Brain microvascular endothelial cell (primary cell): ENCODE data around the gene DTD2.

ENCODE experiments used
- DNase-seq: peaks from one replicate; pipeline ENCODE4 v3.0.0-alpha.2; 2020
- H3K27ac ChIP-seq: fragments of 250-450 bp; sonication (Bioruptor Pico); 2 replicates; pipeline ENCODE4 v1.5.1; 2020; ENCODE audit warnings: mild to moderate bottlenecking, moderate library complexity
- H3K27me3 ChIP-seq: fragments of 250-450 bp; sonication (Bioruptor Pico); replicated peaks from 2 replicates; pipeline ENCODE4 v1.5.1; 2020; ENCODE audit warnings: mild to moderate bottlenecking
- H3K36me3 ChIP-seq: fragments of 250-450 bp; sonication (Bioruptor Pico); replicated peaks from 2 replicates; pipeline ENCODE4 v1.5.1; 2020; ENCODE audit warnings: mild to moderate bottlenecking
- H3K4me3 ChIP-seq: 2 replicates; pipeline ENCODE4 v1.5.1; 2011; ENCODE audit warnings: low read depth, mild to moderate bottlenecking, control low read depth, low read length, moderate library complexity
- CTCF ChIP-seq: IDR thresholded peaks from 2 replicates; pipeline ENCODE4 v1.5.1; 2011; ENCODE audit warnings: low read depth, mild to moderate bottlenecking, moderate library complexity, low read length, control low read depth, inconsistent platforms; ENCODE audit errors: missing control alignments
- in situ Hi-C: cut with HindIII; loops from 2 replicates; pipeline ENCODE4 v1.10.0; 2017; ENCODE audit warnings: low sequenced_read_pairs, low pct_ligation_motif_present

DTD2 gene

GRCh38 chr14:31449971-31450610 is 7.2 kb downstream of the DTD2 start:
- no peak for DNase-seq
- Histone ChIP-seq H3K4me3 (no peak overlapping the region), H3K27ac (no peak overlapping the region), H3K27me3 (no peaks in the 10 kb centered on the region), H3K36me3 (peaks cover 3% of the 10 kb centered on the region)
- in situ Hi-C loops, result no loop called here
- TF ChIP-seq CTCF, result peak; percentile 47

GRCh38 chr14:31449136-31449535 is 8.2 kb downstream of the DTD2 start:
- TF ChIP-seq CTCF, result no peak
- H3K36me3 ChIP-seq, result peaks cover 3% of the 10 kb centered on the region
- H3K27ac ChIP-seq, result no peak overlapping the region
- no peaks in the 10 kb centered on the region for H3K27me3 ChIP-seq
- DNase-seq, result no peak
- H3K4me3 ChIP-seq, result no peak overlapping the region
- in situ Hi-C loops, result no loop called here

- no peak overlapping the region for H3K27ac ChIP-seq
- TF ChIP-seq CTCF, result no peak
- H3K27me3 ChIP-seq, result no peaks in the 10 kb centered on the region
- H3K4me3 ChIP-seq, result no peak overlapping the region
- in situ Hi-C loops, result no loop called here
- H3K36me3 ChIP-seq, result no peaks in the 10 kb centered on the region
- no peak for DNase-seq
These were observed 11.6 kb downstream of the DTD2 start for GRCh38 chr14:31445703-31446102.

- Histone ChIP-seq H3K36me3 (no peaks in the 10 kb centered on the region), H3K27ac (peak overlapping the region; percentile 53), H3K4me3 (no peak overlapping the region), H3K27me3 (no peaks in the 10 kb centered on the region)
- in situ Hi-C loops, result no loop called here
- DNase-seq, result no peak
- no peak for TF ChIP-seq CTCF
These were observed 15.0 kb downstream of the DTD2 start for GRCh38 chr14:31442284-31442683.

- no peak for DNase-seq
These were observed 15.8 kb downstream of the DTD2 start for GRCh38 chr14:31441273-31442111.

More at GRCh38 chr14:31441273-31442111, 15.8 kb downstream of the DTD2 start:
- Histone ChIP-seq H3K27me3 (no peaks in the 10 kb centered on the region), H3K27ac (peak overlapping the region; percentile 53), H3K4me3 (no peak overlapping the region), H3K36me3 (no peaks in the 10 kb centered on the region)
- TF ChIP-seq CTCF, result no peak
- in situ Hi-C loops, result no loop called here
